Mucosa of rectum (tissue), 2 donors: Measurements from ENCODE around the gene PLD3.

Experiments
- H3K27ac ChIP-seq, 2 donors: one replicate each; pipeline ENCODE4 v1.7.0; 2013; ENCODE audit warnings: inconsistent platforms in 2 of 2, low read depth in 2 of 2, low read length in 2 of 2
- H3K27me3 ChIP-seq, 2 donors: one replicate each; pipeline ENCODE4 v1.7.0; 2013; ENCODE audit warnings: low read length in 2 of 2; ENCODE audit not compliant: control insufficient read depth in 2 of 2, insufficient read depth in 2 of 2
- H3K36me3 ChIP-seq, 2 donors: one replicate each; pipeline ENCODE4 v1.7.0; 2013; ENCODE audit warnings: low read length in 2 of 2; ENCODE audit not compliant: control insufficient read depth in 2 of 2, insufficient read depth in 2 of 2
- H3K4me1 ChIP-seq, 2 donors: one replicate each; pipeline ENCODE4 v1.7.0; 2013; ENCODE audit warnings: low read length in 2 of 2, mild to moderate bottlenecking in 1 of 2; ENCODE audit not compliant: control insufficient read depth in 2 of 2, insufficient read depth in 2 of 2
- H3K4me3 ChIP-seq, 2 donors: one replicate each; pipeline ENCODE4 v1.7.0; 2013; ENCODE audit warnings: low read length in 2 of 2
- H3K9ac ChIP-seq, 2 donors: one replicate each; pipeline ENCODE4 v1.7.0; 2013; ENCODE audit warnings: low read length in 2 of 2, low read depth in 1 of 2, mild to moderate bottlenecking in 1 of 2
- H3K9me3 ChIP-seq, 2 donors: one replicate each; pipeline ENCODE4 v1.7.0; 2013; ENCODE audit warnings: low read length in 2 of 2; ENCODE audit not compliant: control insufficient read depth in 2 of 2
- donor health status: healthy.
- donor health status: Normal muscosa, but diverticular disease.

PLD3 gene

GRCh38 chr19:40348125-40348913 is at the start of gene PLD3, which contains the start of gene C19orf47:
TSS of gene PLD3 (plus strand) at chr19:40348695. CDS start at chr19:40366484, 17,789 bp downstream.
TSS of gene C19orf47 (minus strand) at chr19:40348397. CDS start at chr19:40341857, 6,540 bp downstream.
- Histone ChIP-seq H3K4me1 (peaks cover 9% of the 10 kb centered on the region in 2 donors), H3K36me3 (peaks cover 0 to under 1% of the 10 kb centered on the region in 2 donors), H3K9ac (peak within 1 kb of the TSS; percentile 88 to 91), H3K4me3 (peak within 1 kb of the TSS; percentile 75 to 97), H3K27ac (peak within 1 kb of the TSS; percentile 51 to 58), H3K27me3 (no peaks in the 10 kb centered on the region), H3K9me3 (no peaks in the 10 kb centered on the region)

GRCh38 chr19:40300668-40301067 is 47.8 kb upstream of the PLD3 start:
- Histone ChIP-seq H3K4me1 (no peaks in the 10 kb centered on the region), H3K9ac (no peak overlapping the region), H3K4me3 (no peak overlapping the region), H3K27me3 (no peaks in the 10 kb centered on the region), H3K27ac (no peak overlapping the region), H3K36me3 (no peaks in the 10 kb centered on the region), H3K9me3 (no peaks in the 10 kb centered on the region)

- Histone ChIP-seq H3K4me3 (no peak overlapping the region), H3K36me3 (no peaks in the 10 kb centered on the region), H3K27me3 (no peaks in the 10 kb centered on the region), H3K9me3 (no peaks in the 10 kb centered on the region), H3K9ac (no peak overlapping the region), H3K27ac (no peak overlapping the region), H3K4me1 (no peaks in the 10 kb centered on the region)
These were observed 46.1 kb upstream of the PLD3 start for GRCh38 chr19:40302224-40303011.

GRCh38 chr19:40303765-40304164 is 44.7 kb upstream of the PLD3 start:
- no peaks in the 10 kb centered on the region for H3K4me1 ChIP-seq
- no peaks in the 10 kb centered on the region for H3K36me3 ChIP-seq
- H3K9ac ChIP-seq: no peak overlapping the region
- H3K27me3 ChIP-seq: no peaks in the 10 kb centered on the region
- H3K9me3 ChIP-seq: no peaks in the 10 kb centered on the region
- no peak overlapping the region for H3K27ac ChIP-seq
- H3K4me3 ChIP-seq: no peak overlapping the region

- no peaks in the 10 kb centered on the region for H3K4me1 ChIP-seq
- H3K9me3 ChIP-seq: no peaks in the 10 kb centered on the region
- no peak overlapping the region for H3K9ac ChIP-seq
- no peak overlapping the region for H3K4me3 ChIP-seq
- no peaks in the 10 kb centered on the region for H3K36me3 ChIP-seq
- no peaks in the 10 kb centered on the region for H3K27me3 ChIP-seq
- H3K27ac ChIP-seq: no peak overlapping the region
These were observed 44.2 kb upstream of the PLD3 start for GRCh38 chr19:40304306-40304705.

- no peak overlapping the region for H3K27ac ChIP-seq
- no peaks in the 10 kb centered on the region for H3K9me3 ChIP-seq
- H3K4me3 ChIP-seq: no peak overlapping the region
- H3K4me1 ChIP-seq: no peaks in the 10 kb centered on the region
- H3K36me3 ChIP-seq: no peaks in the 10 kb centered on the region
- no peaks in the 10 kb centered on the region for H3K27me3 ChIP-seq
- no peak overlapping the region for H3K9ac ChIP-seq
These were observed 43.1 kb upstream of the PLD3 start for GRCh38 chr19:40305403-40305802.

- Histone ChIP-seq H3K4me3 (no peak overlapping the region), H3K9me3 (no peaks in the 10 kb centered on the region), H3K4me1 (no peaks in the 10 kb centered on the region), H3K36me3 (no peaks in the 10 kb centered on the region), H3K27ac (no peak overlapping the region), H3K27me3 (no peaks in the 10 kb centered on the region), H3K9ac (no peak overlapping the region)
These were observed 38.8 kb upstream of the PLD3 start for GRCh38 chr19:40309666-40310065.

GRCh38 chr19:40312533-40312932 is 36.0 kb upstream of the PLD3 start:
- Histone ChIP-seq H3K4me3 (no peak overlapping the region), H3K4me1 (no peaks in the 10 kb centered on the region), H3K36me3 (peaks cover 0 to 3% of the 10 kb centered on the region in 2 donors), H3K27me3 (no peaks in the 10 kb centered on the region), H3K27ac (no peak overlapping the region), H3K9ac (no peak overlapping the region), H3K9me3 (no peaks in the 10 kb centered on the region)

GRCh38 chr19:40313229-40313983 is 35.1 kb upstream of the PLD3 start:
- Histone ChIP-seq H3K9me3 (no peaks in the 10 kb centered on the region), H3K36me3 (peaks cover 0 to 3% of the 10 kb centered on the region in 2 donors), H3K4me1 (no peaks in the 10 kb centered on the region), H3K9ac (no peak overlapping the region), H3K27ac (no peak overlapping the region), H3K4me3 (no peak overlapping the region), H3K27me3 (no peaks in the 10 kb centered on the region)

- H3K27ac ChIP-seq: no peak overlapping the region
- no peaks in the 10 kb centered on the region for H3K4me1 ChIP-seq
- H3K36me3 ChIP-seq: peaks cover 0 to 3% of the 10 kb centered on the region in 2 donors
These were observed 33.8 kb upstream of the PLD3 start for GRCh38 chr19:40314656-40315055.

More at GRCh38 chr19:40314656-40315055, 33.8 kb upstream of the PLD3 start:
- no peak overlapping the region for H3K9ac ChIP-seq
- H3K4me3 ChIP-seq: no peak overlapping the region
- H3K27me3 ChIP-seq: no peaks in the 10 kb centered on the region
- no peaks in the 10 kb centered on the region for H3K9me3 ChIP-seq
